Measurements from ENCODE around the gene ZNF783.
"Not testable (repeated sequence)": the region's sequence is repeated elsewhere in the genome, so short reads cannot be mapped to it uniquely, and the experiment has no call there.

ZNF783 gene

GRCh38 chr7:149220534-149220933, 41.5 kb upstream of the ZNF783 start:
- H3K4me3 ChIP-seq (ENCODE audit: low read depth, low read length), result no peak overlapping the region
- POLR2A ChIA-PET, result no interaction called here
- DNase-seq (ENCODE audit: low read depth, low spot score), result peak; percentile 34
- CTCF ChIA-PET, result interaction anchor here (1.6 kb wide), 1 partner anchor 13 kb away, joined by 4 read pairs; no protein-coding TSS in a partner anchor
- TF ChIP-seq, protein P1, sequence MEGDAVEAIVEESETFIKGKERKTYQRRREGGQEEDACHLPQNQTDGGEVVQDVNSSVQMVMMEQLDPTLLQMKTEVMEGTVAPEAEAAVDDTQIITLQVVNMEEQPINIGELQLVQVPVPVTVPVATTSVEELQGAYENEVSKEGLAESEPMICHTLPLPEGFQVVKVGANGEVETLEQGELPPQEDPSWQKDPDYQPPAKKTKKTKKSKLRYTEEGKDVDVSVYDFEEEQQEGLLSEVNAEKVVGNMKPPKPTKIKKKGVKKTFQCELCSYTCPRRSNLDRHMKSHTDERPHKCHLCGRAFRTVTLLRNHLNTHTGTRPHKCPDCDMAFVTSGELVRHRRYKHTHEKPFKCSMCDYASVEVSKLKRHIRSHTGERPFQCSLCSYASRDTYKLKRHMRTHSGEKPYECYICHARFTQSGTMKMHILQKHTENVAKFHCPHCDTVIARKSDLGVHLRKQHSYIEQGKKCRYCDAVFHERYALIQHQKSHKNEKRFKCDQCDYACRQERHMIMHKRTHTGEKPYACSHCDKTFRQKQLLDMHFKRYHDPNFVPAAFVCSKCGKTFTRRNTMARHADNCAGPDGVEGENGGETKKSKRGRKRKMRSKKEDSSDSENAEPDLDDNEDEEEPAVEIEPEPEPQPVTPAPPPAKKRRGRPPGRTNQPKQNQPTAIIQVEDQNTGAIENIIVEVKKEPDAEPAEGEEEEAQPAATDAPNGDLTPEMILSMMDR (IDR thresholded peaks at IDR 0.05; ENCODE audit: insufficient read depth, low read length, missing control alignments), result no peak

GRCh38 chr7:149223176-149223575, 38.8 kb upstream of the ZNF783 start:
- TF ChIP-seq, protein P1 (IDR thresholded peaks at IDR 0.05; ENCODE audit: insufficient read depth, low read length, missing control alignments), result no peak
- H3K4me3 ChIP-seq (ENCODE audit: low read depth, low read length), result no peak overlapping the region
- DNase-seq (ENCODE audit: low read depth, low spot score), result no peak
- CTCF ChIA-PET, result interaction anchor here (1.8 kb wide), 1 partner anchor 13 kb away, joined by 5 read pairs; no protein-coding TSS in a partner anchor
- POLR2A ChIA-PET, result no interaction called here

DNA sequence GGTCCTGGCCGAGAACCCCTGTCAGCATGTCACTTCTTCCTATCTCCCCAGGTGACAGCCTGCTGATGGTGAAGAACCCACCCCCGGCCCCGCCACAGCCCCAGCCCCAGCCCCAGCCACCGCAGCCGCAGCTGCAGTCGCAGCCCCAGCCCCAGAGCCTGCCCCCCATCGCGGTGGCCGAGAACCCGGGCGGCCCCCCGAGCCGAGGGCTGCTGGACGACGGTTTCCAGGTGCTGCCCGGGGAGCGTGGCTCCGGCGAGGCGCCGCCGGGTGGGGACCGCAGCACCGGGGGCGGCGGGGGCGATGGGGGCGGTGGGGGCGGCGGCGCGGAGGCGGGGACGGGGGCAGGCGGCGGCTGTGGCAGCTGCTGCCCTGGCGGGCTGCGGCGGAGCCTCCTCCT, 38.2 kb upstream of the ZNF783 start:
- H3K4me3 ChIP-seq (ENCODE audit: low read depth, low read length), result no peak overlapping the region
- POLR2A ChIA-PET, result no interaction called here
- no peak for DNase-seq (ENCODE audit: low read depth, low spot score)
- CTCF ChIA-PET, result interaction anchor here (1.8 kb wide), 1 partner anchor 14 kb away, joined by 5 read pairs; no protein-coding TSS in a partner anchor
- TF ChIP-seq, protein P1 (IDR thresholded peaks at IDR 0.05; ENCODE audit: insufficient read depth, low read length, missing control alignments), result no peak

GRCh38 chr7:149224352-149224751, 37.6 kb upstream of the ZNF783 start:
- TF ChIP-seq, protein P1 (IDR thresholded peaks at IDR 0.05; ENCODE audit: insufficient read depth, low read length, missing control alignments), result no peak
- CTCF ChIA-PET, result interaction anchor here (1.8 kb wide), 1 partner anchor 14 kb away, joined by 5 read pairs; no protein-coding TSS in a partner anchor
- POLR2A ChIA-PET, result no interaction called here
- no peak for DNase-seq (ENCODE audit: low read depth, low spot score)
- no peak overlapping the region for H3K4me3 ChIP-seq (ENCODE audit: low read depth, low read length)

- ChIA-PET CTCF (interaction anchor here (0.7 kb wide), 1 partner anchor 14 kb away, joined by 4 read pairs; no protein-coding TSS in a partner anchor), POLR2A (no interaction called here)
- DNase-seq (ENCODE audit: low read depth, low spot score), result no peak
Measured at GRCh38 chr7:149225106-149225505, 36.9 kb upstream of the ZNF783 start.

GRCh38 chr7:149225656-149226055, 36.3 kb upstream of the ZNF783 start:
- no peak overlapping the region for H3K4me3 ChIP-seq (ENCODE audit: low read depth, low read length)
- POLR2A ChIA-PET, result no interaction called here
- CTCF ChIA-PET, result interaction anchor here (0.7 kb wide), 1 partner anchor 13 kb away, joined by 4 read pairs; no protein-coding TSS in a partner anchor
- TF ChIP-seq, protein P1 (IDR thresholded peaks at IDR 0.05; ENCODE audit: insufficient read depth, low read length, missing control alignments), result no peak
- no peak for DNase-seq (ENCODE audit: low read depth, low spot score)

More at GRCh38 chr7:149225106-149225505, 36.9 kb upstream of the ZNF783 start:
- no peak overlapping the region for H3K4me3 ChIP-seq (ENCODE audit: low read depth, low read length)
- TF ChIP-seq, protein P1 (IDR thresholded peaks at IDR 0.05; ENCODE audit: insufficient read depth, low read length, missing control alignments), result no peak

DNA sequence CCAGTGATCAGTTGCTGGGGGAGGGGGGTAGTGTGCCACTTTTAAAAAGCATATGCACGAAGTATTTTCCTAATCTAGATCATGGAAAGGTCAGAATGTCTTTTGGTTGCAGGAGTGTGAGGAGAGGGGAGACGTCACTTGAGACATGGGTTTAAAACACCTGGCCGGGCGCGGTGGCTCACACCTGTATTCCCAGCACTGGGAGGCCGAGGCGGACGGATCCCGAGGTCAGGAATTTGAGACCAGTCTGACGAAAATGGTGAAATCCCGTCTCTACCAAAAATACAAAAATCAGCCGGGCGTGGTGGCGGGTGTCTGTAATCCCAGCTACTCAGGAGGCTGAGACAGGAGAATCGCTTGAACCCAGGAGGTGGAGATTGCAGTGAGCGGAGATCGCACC, 35.6 kb upstream of the ZNF783 start:
- H3K4me3 ChIP-seq (ENCODE audit: low read depth, low read length); POLR2A ChIA-PET; CTCF ChIA-PET: not testable (repeated sequence)

More for the DNA sequence above, 35.6 kb upstream of the ZNF783 start:
- not testable (repeated sequence) for DNase-seq (ENCODE audit: low read depth, low spot score)

Measured in AG04449 (cell line).